OCI-LY3 (cell line): ENCODE measurements around the gene DPYSL4.

ENCODE experiments used
- H2AFZ ChIP-seq: fragments of 200-600, 300-600 bp; shearing (Covaris generic); 2 replicates; pipeline ENCODE4 v1.6.0; 2014; ENCODE audit warnings: antibody characterized with exemption, low read depth, low read length
- H3K27ac ChIP-seq: fragments of 200-600, 300-600 bp; sonication (generic); 2 replicates; pipeline ENCODE4 v1.5.1; 2014; ENCODE audit warnings: mild to moderate bottlenecking, low read length, moderate library complexity, mixed read lengths
- H3K27me3 ChIP-seq: fragments of 200-600, 300-600 bp; sonication (generic); 2 replicates; pipeline ENCODE4 v1.6.1; 2014; ENCODE audit warnings: low read depth, low read length, mixed read lengths
- H3K36me3 ChIP-seq: fragments of 200-600, 300-600 bp; sonication (generic); replicated peaks from 2 replicates; pipeline ENCODE3; 2014; ENCODE audit warnings: low read depth, low read length, mixed read lengths
- H3K4me1 ChIP-seq: fragments of 300-600, 200-600 bp; sonication (generic); 2 replicates; pipeline ENCODE4 v1.6.1; 2014; ENCODE audit warnings: low read length, mixed read lengths
- H3K4me2 ChIP-seq: fragments of 200-600, 300-600 bp; sonication (generic); 2 replicates; pipeline ENCODE4 v1.6.1; 2014; ENCODE audit warnings: low read length, mixed read lengths
- H3K4me3 ChIP-seq: fragments of 300-600, 200-600 bp; sonication (generic); 2 replicates; pipeline ENCODE4 v1.5.1; 2014; ENCODE audit warnings: antibody characterized with exemption, mild to moderate bottlenecking, low read length, moderate library complexity
- H3K79me2 ChIP-seq: fragments of 300-600, 200-600 bp; shearing (Covaris generic); 2 replicates; pipeline ENCODE4 v1.6.1; 2014; ENCODE audit warnings: mild to moderate bottlenecking, low read length, mixed read lengths
- H3K9ac ChIP-seq: fragments of 300-600, 200-600 bp; shearing (Covaris generic); 2 replicates; pipeline ENCODE4 v1.6.0; 2014; ENCODE audit warnings: mild to moderate bottlenecking, low read length, moderate library complexity
- H3K9me3 ChIP-seq: fragments of 200-600, 300-600 bp; shearing (Covaris generic); 2 replicates; pipeline ENCODE4 v1.6.1; 2014; ENCODE audit warnings: low read length, mixed read lengths; ENCODE audit not compliant: insufficient read depth
- H4K20me1 ChIP-seq: fragments of 200-600, 300-600 bp; sonication (generic); 2 replicates; pipeline ENCODE4 v1.6.1; 2016; ENCODE audit warnings: low read length, mixed read lengths; ENCODE audit not compliant: insufficient read depth
- EZH2phosphoT487 ChIP-seq: fragments of 200-600 bp; shearing (Covaris generic); IDR thresholded peaks from 2 replicates; pipeline ENCODE4 v1.6.1; 2018; ENCODE audit warnings: antibody characterized with exemption, mixed run types, low read depth
- TF ChIP-seq, protein P1 (sequence below): fragments of 200-600, 300-600 bp; sonication (generic); IDR thresholded peaks from 2 replicates; pipeline ENCODE4 v1.5.1; 2014; ENCODE audit warnings: antibody characterized with exemption, low read length, low read depth

DPYSL4 gene

GRCh38 chr10:132162021-132162531, 24.7 kb upstream of the DPYSL4 start:
- Histone ChIP-seq H3K4me3 (no peak overlapping the region), H3K4me2 (no peak overlapping the region), H3K79me2 (no peaks in the 10 kb centered on the region), H3K4me1 (no peaks in the 10 kb centered on the region), H3K27me3 (no peaks in the 10 kb centered on the region), H3K27ac (no peak overlapping the region), H2AFZ (no peak overlapping the region), H3K36me3 (no peaks in the 10 kb centered on the region), H4K20me1 (no peaks in the 10 kb centered on the region), H3K9me3 (no peaks in the 10 kb centered on the region), H3K9ac (no peak overlapping the region)
- TF ChIP-seq, protein P1, sequence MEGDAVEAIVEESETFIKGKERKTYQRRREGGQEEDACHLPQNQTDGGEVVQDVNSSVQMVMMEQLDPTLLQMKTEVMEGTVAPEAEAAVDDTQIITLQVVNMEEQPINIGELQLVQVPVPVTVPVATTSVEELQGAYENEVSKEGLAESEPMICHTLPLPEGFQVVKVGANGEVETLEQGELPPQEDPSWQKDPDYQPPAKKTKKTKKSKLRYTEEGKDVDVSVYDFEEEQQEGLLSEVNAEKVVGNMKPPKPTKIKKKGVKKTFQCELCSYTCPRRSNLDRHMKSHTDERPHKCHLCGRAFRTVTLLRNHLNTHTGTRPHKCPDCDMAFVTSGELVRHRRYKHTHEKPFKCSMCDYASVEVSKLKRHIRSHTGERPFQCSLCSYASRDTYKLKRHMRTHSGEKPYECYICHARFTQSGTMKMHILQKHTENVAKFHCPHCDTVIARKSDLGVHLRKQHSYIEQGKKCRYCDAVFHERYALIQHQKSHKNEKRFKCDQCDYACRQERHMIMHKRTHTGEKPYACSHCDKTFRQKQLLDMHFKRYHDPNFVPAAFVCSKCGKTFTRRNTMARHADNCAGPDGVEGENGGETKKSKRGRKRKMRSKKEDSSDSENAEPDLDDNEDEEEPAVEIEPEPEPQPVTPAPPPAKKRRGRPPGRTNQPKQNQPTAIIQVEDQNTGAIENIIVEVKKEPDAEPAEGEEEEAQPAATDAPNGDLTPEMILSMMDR: no peak
- no peak for TF ChIP-seq EZH2phosphoT487

- no peaks in the 10 kb centered on the region for H4K20me1 ChIP-seq
- no peak overlapping the region for H3K9ac ChIP-seq
- TF ChIP-seq EZH2phosphoT487: no peak
- TF ChIP-seq, protein P1: no peak
- H3K4me2 ChIP-seq: no peak overlapping the region
- H3K79me2 ChIP-seq: no peaks in the 10 kb centered on the region
- H3K27me3 ChIP-seq: no peaks in the 10 kb centered on the region
- no peak overlapping the region for H3K27ac ChIP-seq
- H3K4me3 ChIP-seq: no peak overlapping the region
- H3K36me3 ChIP-seq: no peaks in the 10 kb centered on the region
- no peak overlapping the region for H2AFZ ChIP-seq
- no peaks in the 10 kb centered on the region for H3K4me1 ChIP-seq
- H3K9me3 ChIP-seq: no peaks in the 10 kb centered on the region
Measured at GRCh38 chr10:132162590-132163277, 24.0 kb upstream of the DPYSL4 start.

DNA sequence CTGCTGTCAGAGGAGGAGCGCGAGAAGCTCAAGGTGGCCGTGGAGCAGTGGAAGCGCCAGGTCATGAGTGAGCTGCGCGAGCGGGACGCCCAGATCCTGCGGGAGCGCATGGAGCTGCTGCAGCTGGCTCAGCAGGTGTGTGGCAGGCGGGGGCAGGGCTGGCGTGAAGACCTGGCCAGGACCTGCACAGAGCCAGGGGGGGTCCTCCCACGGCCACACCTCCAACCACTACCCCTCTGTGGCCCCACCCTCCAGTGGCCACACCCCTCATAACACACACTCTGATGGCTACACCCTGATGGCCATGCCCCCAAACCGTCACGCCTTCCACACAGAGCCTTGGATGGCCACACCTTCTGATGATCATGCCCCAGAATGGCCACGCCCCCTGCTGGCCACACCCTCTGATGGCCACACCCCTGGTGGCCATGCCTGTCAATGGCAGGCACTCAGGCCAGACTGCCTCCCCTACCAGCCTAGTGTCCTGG, 23.4 kb upstream of the DPYSL4 start:
- Histone ChIP-seq H3K9ac (no peak overlapping the region), H3K27ac (no peak overlapping the region), H3K4me3 (no peak overlapping the region), H3K79me2 (no peaks in the 10 kb centered on the region), H3K4me2 (no peak overlapping the region), H4K20me1 (no peaks in the 10 kb centered on the region), H3K9me3 (no peaks in the 10 kb centered on the region), H3K36me3 (no peaks in the 10 kb centered on the region), H2AFZ (no peak overlapping the region), H3K4me1 (no peaks in the 10 kb centered on the region), H3K27me3 (no peaks in the 10 kb centered on the region)
- TF ChIP-seq, protein P1: no peak
- no peak for TF ChIP-seq EZH2phosphoT487

GRCh38 chr10:132163826-132164515, 22.8 kb upstream of the DPYSL4 start:
- no peaks in the 10 kb centered on the region for H3K36me3 ChIP-seq
- no peaks in the 10 kb centered on the region for H3K79me2 ChIP-seq
- H3K27ac ChIP-seq: no peak overlapping the region
- no peak overlapping the region for H2AFZ ChIP-seq
- no peaks in the 10 kb centered on the region for H3K27me3 ChIP-seq
- no peak overlapping the region for H3K4me2 ChIP-seq
- H3K4me3 ChIP-seq: no peak overlapping the region
- H3K4me1 ChIP-seq: no peaks in the 10 kb centered on the region
- TF ChIP-seq, protein P1: no peak
- TF ChIP-seq EZH2phosphoT487: no peak
- no peaks in the 10 kb centered on the region for H4K20me1 ChIP-seq
- H3K9me3 ChIP-seq: no peaks in the 10 kb centered on the region
- no peak overlapping the region for H3K9ac ChIP-seq
